Neural progenitor cell (in vitro differentiated cells): ENCODE measurements around the gene ZNF524.

Experiments
- EZH2 ChIP-seq: fragments of 200-600 bp; sonication (generic); IDR thresholded peaks from 2 replicates; pipeline ENCODE4 v1.6.1; 2017; ENCODE audit warnings: antibody characterized with exemption, mild to moderate bottlenecking, moderate library complexity
- TF ChIP-seq, protein P1 (sequence below): fragments of 200-600 bp; sonication (generic); IDR thresholded peaks from 2 replicates; pipeline ENCODE4 v1.5.1; 2017; ENCODE audit warnings: antibody characterized with exemption, mild to moderate bottlenecking

DNA sequence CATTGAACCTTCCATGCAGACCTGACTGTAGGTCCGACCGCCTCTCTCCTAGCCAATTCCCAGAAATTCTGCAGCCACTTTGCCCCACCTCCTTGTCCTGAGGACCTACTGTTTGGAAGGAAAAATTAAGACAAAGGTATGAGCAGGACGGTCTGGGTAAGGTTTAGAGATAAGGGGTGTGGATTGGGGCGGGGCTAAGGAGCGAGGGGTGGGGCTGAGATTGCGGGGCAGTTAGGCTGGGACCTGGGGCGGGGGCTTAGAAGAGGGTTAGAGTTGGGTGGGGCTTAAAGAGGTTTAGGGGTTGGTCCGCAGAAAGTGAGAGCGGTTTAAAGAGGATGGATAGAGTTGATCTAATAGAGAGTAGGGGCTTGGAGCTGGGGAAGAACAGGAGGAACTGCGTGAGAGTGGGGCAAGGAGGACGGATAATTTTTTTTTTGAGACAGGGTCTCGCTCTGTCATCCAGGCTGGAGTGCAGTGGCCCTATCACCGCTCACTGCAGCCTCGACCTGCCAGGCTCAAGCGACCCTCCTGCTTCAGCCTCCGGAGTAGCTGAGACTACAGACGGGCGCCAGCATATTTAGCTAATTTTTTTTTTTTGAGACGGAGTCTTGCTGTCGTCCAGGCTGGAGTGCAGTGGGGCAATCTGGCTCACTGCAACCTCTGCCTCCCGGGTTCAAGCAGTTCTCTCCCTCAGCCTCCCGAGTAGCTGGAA lies 3.6 kb downstream of the ZNF524 start:
- no peak for TF ChIP-seq EZH2
- TF ChIP-seq, protein P1, sequence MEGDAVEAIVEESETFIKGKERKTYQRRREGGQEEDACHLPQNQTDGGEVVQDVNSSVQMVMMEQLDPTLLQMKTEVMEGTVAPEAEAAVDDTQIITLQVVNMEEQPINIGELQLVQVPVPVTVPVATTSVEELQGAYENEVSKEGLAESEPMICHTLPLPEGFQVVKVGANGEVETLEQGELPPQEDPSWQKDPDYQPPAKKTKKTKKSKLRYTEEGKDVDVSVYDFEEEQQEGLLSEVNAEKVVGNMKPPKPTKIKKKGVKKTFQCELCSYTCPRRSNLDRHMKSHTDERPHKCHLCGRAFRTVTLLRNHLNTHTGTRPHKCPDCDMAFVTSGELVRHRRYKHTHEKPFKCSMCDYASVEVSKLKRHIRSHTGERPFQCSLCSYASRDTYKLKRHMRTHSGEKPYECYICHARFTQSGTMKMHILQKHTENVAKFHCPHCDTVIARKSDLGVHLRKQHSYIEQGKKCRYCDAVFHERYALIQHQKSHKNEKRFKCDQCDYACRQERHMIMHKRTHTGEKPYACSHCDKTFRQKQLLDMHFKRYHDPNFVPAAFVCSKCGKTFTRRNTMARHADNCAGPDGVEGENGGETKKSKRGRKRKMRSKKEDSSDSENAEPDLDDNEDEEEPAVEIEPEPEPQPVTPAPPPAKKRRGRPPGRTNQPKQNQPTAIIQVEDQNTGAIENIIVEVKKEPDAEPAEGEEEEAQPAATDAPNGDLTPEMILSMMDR = no peak
